KMS-11 (cell line): ENCODE measurements around the gene OR56A5.

Source experiments
- H2AFZ ChIP-seq: fragments of 200-600 bp; sonication (generic); 2 replicates; pipeline ENCODE4 v1.6.1; 2016; ENCODE audit warnings: antibody characterized with exemption, mixed run types, low read depth
- H3K27ac ChIP-seq: fragments of 200-600 bp; sonication (generic); 2 replicates; pipeline ENCODE4 v1.6.1; 2016; ENCODE audit warnings: mild to moderate bottlenecking, mixed run types
- H3K27me3 ChIP-seq: fragments of 200-600 bp; sonication (generic); 2 replicates; pipeline ENCODE4 v1.6.1; 2017; ENCODE audit warnings: mild to moderate bottlenecking, low read depth, mixed run types, moderate library complexity; ENCODE audit not compliant: insufficient read depth
- H3K36me3 ChIP-seq: fragments of 200-600 bp; sonication (generic); 2 replicates; pipeline ENCODE4 v1.6.1; 2017; ENCODE audit warnings: mild to moderate bottlenecking, mixed run types; ENCODE audit not compliant: insufficient read depth
- H3K4me1 ChIP-seq: fragments of 200-600 bp; sonication (generic); 2 replicates; pipeline ENCODE4 v1.6.1; 2016; ENCODE audit warnings: mild to moderate bottlenecking, low read depth, mixed run types; ENCODE audit not compliant: poor library complexity, severe bottlenecking
- H3K4me2 ChIP-seq: fragments of 200-600 bp; sonication (generic); 2 replicates; pipeline ENCODE4 v1.7.0; 2016; ENCODE audit warnings: mild to moderate bottlenecking, mixed run types
- H3K4me3 ChIP-seq: fragments of 200-600 bp; sonication (generic); IDR thresholded peaks from 2 replicates; pipeline ENCODE4 v1.6.1; 2017; ENCODE audit warnings: low read depth, low read length, mixed read lengths; ENCODE audit not compliant: insufficient read depth
- H3K79me2 ChIP-seq: fragments of 200-600 bp; sonication (generic); 2 replicates; pipeline ENCODE4 v1.6.1; 2016; ENCODE audit warnings: low read depth, mixed run types; ENCODE audit not compliant: insufficient read depth
- H3K9ac ChIP-seq: fragments of 200-600 bp; sonication (generic); 2 replicates; pipeline ENCODE4 v1.6.1; 2016; ENCODE audit warnings: mild to moderate bottlenecking, mixed run types
- H4K20me1 ChIP-seq: fragments of 200-600 bp; sonication (generic); 2 replicates; pipeline ENCODE4 v1.6.1; 2016; ENCODE audit warnings: mild to moderate bottlenecking, mixed run types; ENCODE audit not compliant: insufficient read depth
- CTCF ChIP-seq: fragments of 200-600 bp; sonication (generic); conservative IDR thresholded peaks from 2 replicates; pipeline ENCODE4 v1.6.1; 2017; ENCODE audit warnings: low read depth, mild to moderate bottlenecking, antibody characterized with exemption, low read length, moderate library complexity, mixed read lengths

The OR56A5 gene

DNA sequence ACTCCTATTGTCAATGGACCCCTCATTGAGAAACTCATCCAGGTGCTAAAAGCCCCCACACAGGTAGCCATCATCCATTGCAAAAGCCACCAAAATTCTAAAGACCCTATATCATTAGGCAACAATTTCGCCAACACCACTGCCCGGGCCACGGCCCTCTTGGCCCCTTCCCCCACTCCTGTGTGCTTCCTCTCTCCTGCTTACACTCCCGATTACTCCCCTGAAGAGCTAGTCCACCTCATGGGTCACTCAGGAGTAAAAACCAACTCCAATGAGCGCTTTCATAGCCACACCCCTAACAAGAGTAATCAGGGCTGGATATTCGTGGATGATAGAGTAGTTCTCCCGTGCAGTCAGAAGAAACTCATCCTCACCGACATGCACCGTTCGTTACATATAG, 35.2 kb downstream of the OR56A5 start:
- TF ChIP-seq CTCF, result no peak
- H3K36me3 ChIP-seq, result no peaks in the 10 kb centered on the region
- H3K27me3 ChIP-seq, result no peaks in the 10 kb centered on the region
- H3K27ac ChIP-seq, result no peak overlapping the region
- no peaks in the 10 kb centered on the region for H3K79me2 ChIP-seq
- H2AFZ ChIP-seq, result no peak overlapping the region
- H4K20me1 ChIP-seq, result no peaks in the 10 kb centered on the region
- no peaks in the 10 kb centered on the region for H3K4me1 ChIP-seq
- no peak overlapping the region for H3K9ac ChIP-seq
- H3K4me3 ChIP-seq, result no peak overlapping the region
- no peak overlapping the region for H3K4me2 ChIP-seq

DNA sequence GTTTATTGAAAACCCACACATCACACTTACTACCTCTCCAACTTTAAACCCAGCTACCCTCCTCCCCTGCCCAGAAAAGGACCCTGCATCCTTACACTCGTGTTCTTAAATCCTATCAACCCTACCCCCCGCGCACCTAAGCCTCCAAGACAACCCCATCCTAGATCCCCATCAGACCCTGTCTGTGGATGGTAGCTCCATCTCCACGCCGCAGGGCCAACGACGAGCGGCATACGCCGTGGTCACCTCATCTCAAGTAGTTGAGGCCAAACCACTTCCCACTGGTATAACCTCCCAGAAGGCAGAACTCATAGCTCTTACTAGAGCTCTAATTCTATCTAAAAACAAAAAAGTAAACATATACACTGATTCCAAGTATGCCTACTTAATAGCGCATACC, 35.6 kb downstream of the OR56A5 start:
- Histone ChIP-seq H3K27me3 (no peaks in the 10 kb centered on the region), H3K4me3 (no peak overlapping the region), H3K79me2 (no peaks in the 10 kb centered on the region), H4K20me1 (no peaks in the 10 kb centered on the region), H3K36me3 (no peaks in the 10 kb centered on the region), H3K4me2 (no peak overlapping the region), H3K9ac (no peak overlapping the region), H3K4me1 (no peaks in the 10 kb centered on the region), H2AFZ (no peak overlapping the region), H3K27ac (no peak overlapping the region)
- TF ChIP-seq CTCF, result no peak

- Histone ChIP-seq H3K79me2 (no peaks in the 10 kb centered on the region), H3K4me3 (no peak overlapping the region), H3K27ac (no peak overlapping the region), H3K4me1 (no peaks in the 10 kb centered on the region), H3K4me2 (no peak overlapping the region), H4K20me1 (no peaks in the 10 kb centered on the region), H2AFZ (no peak overlapping the region), H3K27me3 (no peaks in the 10 kb centered on the region), H3K36me3 (no peaks in the 10 kb centered on the region), H3K9ac (no peak overlapping the region)
- no peak for TF ChIP-seq CTCF
Measured at GRCh38 chr11:5931061-5931460, 37.2 kb downstream of the OR56A5 start.

DNA sequence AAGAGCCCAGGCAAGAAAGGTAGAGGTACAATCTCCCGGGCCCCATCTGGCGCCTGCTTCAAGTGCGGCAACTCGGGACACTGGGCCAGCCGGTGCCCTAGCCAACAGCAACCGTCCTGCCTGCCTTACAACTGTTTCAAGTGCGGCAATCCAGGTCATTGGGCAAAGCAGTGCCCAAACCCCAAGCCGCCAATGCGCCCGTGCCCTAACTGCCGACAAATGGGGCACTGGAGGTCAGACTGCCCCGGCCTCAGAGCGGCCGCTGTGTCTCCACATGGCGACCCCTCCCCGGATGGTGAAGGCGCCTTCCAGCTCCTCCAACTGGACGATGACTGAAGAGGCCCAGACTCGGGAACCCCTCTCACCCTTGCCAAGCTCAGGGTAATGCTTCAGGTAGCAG, 37.7 kb downstream of the OR56A5 start:
- no peaks in the 10 kb centered on the region for H3K36me3 ChIP-seq
- H3K79me2 ChIP-seq, result no peaks in the 10 kb centered on the region
- no peaks in the 10 kb centered on the region for H4K20me1 ChIP-seq
- no peak overlapping the region for H2AFZ ChIP-seq
- H3K27ac ChIP-seq, result no peak overlapping the region
- TF ChIP-seq CTCF, result no peak
- no peak overlapping the region for H3K4me2 ChIP-seq
- no peaks in the 10 kb centered on the region for H3K4me1 ChIP-seq
- H3K9ac ChIP-seq, result no peak overlapping the region
- no peaks in the 10 kb centered on the region for H3K27me3 ChIP-seq
- H3K4me3 ChIP-seq, result no peak overlapping the region
